GM23338 (cell line): ENCODE results near the gene REG3G.
A peak's percentile ranks its signal among the peaks of the same experiment; 100 is the strongest.

ENCODE experiments used
- EZH2 ChIP-seq: fragments of 200-600 bp; sonication (generic); IDR thresholded peaks from one replicate; pipeline ENCODE4 v1.8.0; 2017; ENCODE audit warnings: antibody characterized with exemption, mild to moderate bottlenecking, low read depth; ENCODE audit not compliant: unreplicated experiment
- EZH2phosphoT487 ChIP-seq: fragments of 200-600 bp; sonication (generic); IDR thresholded peaks from one replicate; pipeline ENCODE4 v1.8.1; 2018; ENCODE audit warnings: antibody characterized with exemption; ENCODE audit not compliant: unreplicated experiment
- JUNB ChIP-seq: IDR thresholded peaks from one replicate; pipeline ENCODE4 v1.6.1; 2016; ENCODE audit warnings: antibody characterized with exemption; ENCODE audit not compliant: unreplicated experiment
- ZNF114 ChIP-seq: fragments of 250-450 bp; sonication (Bioruptor Pico); IDR thresholded peaks from 2 replicates; pipeline ENCODE4 v1.5.0; 2020; ENCODE audit warnings: mild to moderate bottlenecking, moderate library complexity
- ZNF462 ChIP-seq: fragments of 250-450 bp; sonication (Bioruptor Pico); IDR thresholded peaks from 2 replicates; pipeline ENCODE4 v1.5.0; 2020; ENCODE audit warnings: mild to moderate bottlenecking, moderate library complexity
- TF ChIP-seq, protein P1 (sequence below), 2 experiments: fragments of 200-600 bp in 1 of 2; sonication (generic) in 1 of 2; conservative IDR thresholded peaks; 2 replicates each; pipeline versions ENCODE4 v1.5.1 to v1.6.1; 2016 to 2017; ENCODE audit warnings: antibody characterized with exemption in 2 of 2, low read depth in 2 of 2, mild to moderate bottlenecking in 2 of 2, moderate library complexity in 1 of 2
- TF ChIP-seq, protein P2 (sequence below): IDR thresholded peaks from one replicate; pipeline ENCODE4 v1.6.1; 2018; ENCODE audit warnings: antibody characterized with exemption; ENCODE audit not compliant: unreplicated experiment

- TF ChIP-seq EZH2 (no peak), EZH2phosphoT487 (no peak), JUNB (no peak), ZNF462 (no peak), ZNF114 (CRISPR knock-in tag) (no peak)
- TF ChIP-seq, protein P1, sequence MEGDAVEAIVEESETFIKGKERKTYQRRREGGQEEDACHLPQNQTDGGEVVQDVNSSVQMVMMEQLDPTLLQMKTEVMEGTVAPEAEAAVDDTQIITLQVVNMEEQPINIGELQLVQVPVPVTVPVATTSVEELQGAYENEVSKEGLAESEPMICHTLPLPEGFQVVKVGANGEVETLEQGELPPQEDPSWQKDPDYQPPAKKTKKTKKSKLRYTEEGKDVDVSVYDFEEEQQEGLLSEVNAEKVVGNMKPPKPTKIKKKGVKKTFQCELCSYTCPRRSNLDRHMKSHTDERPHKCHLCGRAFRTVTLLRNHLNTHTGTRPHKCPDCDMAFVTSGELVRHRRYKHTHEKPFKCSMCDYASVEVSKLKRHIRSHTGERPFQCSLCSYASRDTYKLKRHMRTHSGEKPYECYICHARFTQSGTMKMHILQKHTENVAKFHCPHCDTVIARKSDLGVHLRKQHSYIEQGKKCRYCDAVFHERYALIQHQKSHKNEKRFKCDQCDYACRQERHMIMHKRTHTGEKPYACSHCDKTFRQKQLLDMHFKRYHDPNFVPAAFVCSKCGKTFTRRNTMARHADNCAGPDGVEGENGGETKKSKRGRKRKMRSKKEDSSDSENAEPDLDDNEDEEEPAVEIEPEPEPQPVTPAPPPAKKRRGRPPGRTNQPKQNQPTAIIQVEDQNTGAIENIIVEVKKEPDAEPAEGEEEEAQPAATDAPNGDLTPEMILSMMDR (conservative IDR thresholded peaks at IDR 0.05; ENCODE audit: low read depth in 2 of 2): peak; percentile 94 to 95
- TF ChIP-seq, protein P2, sequence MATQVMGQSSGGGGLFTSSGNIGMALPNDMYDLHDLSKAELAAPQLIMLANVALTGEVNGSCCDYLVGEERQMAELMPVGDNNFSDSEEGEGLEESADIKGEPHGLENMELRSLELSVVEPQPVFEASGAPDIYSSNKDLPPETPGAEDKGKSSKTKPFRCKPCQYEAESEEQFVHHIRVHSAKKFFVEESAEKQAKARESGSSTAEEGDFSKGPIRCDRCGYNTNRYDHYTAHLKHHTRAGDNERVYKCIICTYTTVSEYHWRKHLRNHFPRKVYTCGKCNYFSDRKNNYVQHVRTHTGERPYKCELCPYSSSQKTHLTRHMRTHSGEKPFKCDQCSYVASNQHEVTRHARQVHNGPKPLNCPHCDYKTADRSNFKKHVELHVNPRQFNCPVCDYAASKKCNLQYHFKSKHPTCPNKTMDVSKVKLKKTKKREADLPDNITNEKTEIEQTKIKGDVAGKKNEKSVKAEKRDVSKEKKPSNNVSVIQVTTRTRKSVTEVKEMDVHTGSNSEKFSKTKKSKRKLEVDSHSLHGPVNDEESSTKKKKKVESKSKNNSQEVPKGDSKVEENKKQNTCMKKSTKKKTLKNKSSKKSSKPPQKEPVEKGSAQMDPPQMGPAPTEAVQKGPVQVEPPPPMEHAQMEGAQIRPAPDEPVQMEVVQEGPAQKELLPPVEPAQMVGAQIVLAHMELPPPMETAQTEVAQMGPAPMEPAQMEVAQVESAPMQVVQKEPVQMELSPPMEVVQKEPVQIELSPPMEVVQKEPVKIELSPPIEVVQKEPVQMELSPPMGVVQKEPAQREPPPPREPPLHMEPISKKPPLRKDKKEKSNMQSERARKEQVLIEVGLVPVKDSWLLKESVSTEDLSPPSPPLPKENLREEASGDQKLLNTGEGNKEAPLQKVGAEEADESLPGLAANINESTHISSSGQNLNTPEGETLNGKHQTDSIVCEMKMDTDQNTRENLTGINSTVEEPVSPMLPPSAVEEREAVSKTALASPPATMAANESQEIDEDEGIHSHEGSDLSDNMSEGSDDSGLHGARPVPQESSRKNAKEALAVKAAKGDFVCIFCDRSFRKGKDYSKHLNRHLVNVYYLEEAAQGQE: no peak
These were observed 45.9 kb upstream of the REG3G start for GRCh38 chr2:78979380-78980151.
